ENCODE measurements around the gene LBR.

The LBR gene

GRCh38 chr1:225461533-225462428, 33.9 kb upstream of the LBR start:
- H3K9me3 ChIP-seq (ENCODE audit: control insufficient read depth, insufficient read depth, low read depth, low read length) = no peaks in the 10 kb centered on the region
- H3K36me3 ChIP-seq (ENCODE audit: control insufficient read depth in 2 of 2, insufficient read depth in 1 of 2, low read length in 2 of 2) = no peaks in the 10 kb centered on the region
- H3K4me1 ChIP-seq (ENCODE audit: control insufficient read depth, insufficient read depth, low read length) = peaks cover 28% of the 10 kb centered on the region
- ChIA-PET CTCF (interaction anchor here (0.5 to 7.1 kb wide), 6 partner anchors 13 to 529 kb away, joined by 3 to 54 read pairs (median 4); no protein-coding TSS in a partner anchor), POLR2A (interaction anchor here (1.0 to 1.2 kb wide), 2 partner anchors 21 to 463 kb away, joined by 3 read pairs; partner anchors contain the start of gene PYCR2)
- H3K27ac ChIP-seq (ENCODE audit: extremely low read depth, low read depth, low read length) = no peak overlapping the region; the same call in 1 of the 2 replicates
- H3K4me3 ChIP-seq (ENCODE audit: low read depth, low read length) = no peak overlapping the region
- peak; percentile 24; the same call in 1 of the 2 replicates for TF ChIP-seq ZIC2 (tag by site-specific recombination; IDR thresholded peaks at IDR 0.05)
- 0 out of 2 replicates have a peak, but pooled peaks have one; percentile 13 for TF ChIP-seq ZNF157 (tag by site-specific recombination; IDR thresholded peaks at IDR 0.05)
- TF ChIP-seq ZNF621 (tag by site-specific recombination; IDR thresholded peaks at IDR 0.05) = no peak
- no peak for TF ChIP-seq ZNF155 (tag by site-specific recombination; IDR thresholded peaks at IDR 0.05)
- no peak for TF ChIP-seq ZNF16 (tag by site-specific recombination; IDR thresholded peaks at IDR 0.05; ENCODE audit: low read depth)
- TF ChIP-seq ZBTB8A (tag by site-specific recombination; IDR thresholded peaks at IDR 0.05) = no peak
- no peak for TF ChIP-seq ZFP3 (tag by site-specific recombination; IDR thresholded peaks at IDR 0.05; ENCODE audit: low read depth)
- TF ChIP-seq ZFP69B (tag by site-specific recombination; IDR thresholded peaks at IDR 0.05) = no peak
- no peak for TF ChIP-seq ZNF670 (tag by site-specific recombination; IDR thresholded peaks at IDR 0.05; ENCODE audit: low read depth)
- no peak for TF ChIP-seq MZF1 (tag by site-specific recombination; IDR thresholded peaks at IDR 0.05; ENCODE audit: borderline replicate concordance)
- TF ChIP-seq ZNF623 (tag by site-specific recombination; IDR thresholded peaks at IDR 0.05) = no peak
- no peak for TF ChIP-seq ZSCAN16 (tag by site-specific recombination; IDR thresholded peaks at IDR 0.05)
- no peak for TF ChIP-seq KLF16 (tag by site-specific recombination; IDR thresholded peaks at IDR 0.05)
- TF ChIP-seq GLIS2 (tag by site-specific recombination; IDR thresholded peaks at IDR 0.05) = peak; percentile 42; the same call in 1 of the 2 replicates
- TF ChIP-seq ZNF830 (tag by site-specific recombination; IDR thresholded peaks at IDR 0.05; ENCODE audit: low read depth) = no peak
- TF ChIP-seq ZNF223 (tag by site-specific recombination; IDR thresholded peaks at IDR 0.05) = no peak
- TF ChIP-seq ZBTB49 (tag by site-specific recombination; IDR thresholded peaks at IDR 0.05; ENCODE audit: low read depth) = no peak
- TF ChIP-seq ZNF341 (tag by site-specific recombination; IDR thresholded peaks at IDR 0.05; ENCODE audit: low read depth) = peak; percentile 37; the same call in 1 of the 2 replicates
- TF ChIP-seq ZNF560 (tag by site-specific recombination; IDR thresholded peaks at IDR 0.05; ENCODE audit: borderline replicate concordance) = no peak
- no peak for TF ChIP-seq ZNF23 (tag by site-specific recombination; IDR thresholded peaks at IDR 0.05; ENCODE audit: borderline replicate concordance)
- no peak for TF ChIP-seq ZBTB48 (tag by site-specific recombination; IDR thresholded peaks at IDR 0.05)
- peak; percentile 76; the same call in 1 of the 2 replicates for TF ChIP-seq MYNN (tag by site-specific recombination; IDR thresholded peaks at IDR 0.05; ENCODE audit: borderline replicate concordance)
- no peak for TF ChIP-seq ZNF514 (tag by site-specific recombination; IDR thresholded peaks at IDR 0.05)
- TF ChIP-seq ZBTB20 (tag by site-specific recombination; IDR thresholded peaks at IDR 0.05) = peak; percentile 21; the same call in 1 of the 2 replicates

Measured in HEK293 (cell line).